Neuron (in vitro differentiated cells): Measurements from ENCODE around the gene SSU72.
"Not testable (repeated sequence)": the region's sequence is repeated elsewhere in the genome, so short reads cannot be mapped to it uniquely, and the experiment has no call there.

Experiments
- H2AFZ ChIP-seq: one replicate; pipeline ENCODE4 v1.6.1; 2013; ENCODE audit warnings: low read depth, mild to moderate bottlenecking, inconsistent platforms, low read length, moderate library complexity
- H3K27me3 ChIP-seq: one replicate; pipeline ENCODE4 v1.6.1; 2013; ENCODE audit warnings: low read length; ENCODE audit not compliant: insufficient read depth
- H3K36me3 ChIP-seq: one replicate; pipeline ENCODE4 v1.6.1; 2013; ENCODE audit warnings: low read length; ENCODE audit not compliant: insufficient read depth
- H3K4me1 ChIP-seq: one replicate; pipeline ENCODE4 v1.6.1; 2013; ENCODE audit warnings: low read length; ENCODE audit not compliant: insufficient read depth
- H3K4me3 ChIP-seq: 2 replicates; pipeline ENCODE4 v1.5.1; 2013; ENCODE audit warnings: mild to moderate bottlenecking, low read length, moderate library complexity
- H3K9me3 ChIP-seq: one replicate; pipeline ENCODE4 v1.6.1; 2013; ENCODE audit warnings: low read length

SSU72 gene

GRCh38 chr1:1569341-1569740 is 5.3 kb downstream of the SSU72 start:
- peaks cover 6% of the 10 kb centered on the region for H3K4me1 ChIP-seq
- no peak overlapping the region for H3K4me3 ChIP-seq
- no peaks in the 10 kb centered on the region for H3K27me3 ChIP-seq
- no peak overlapping the region for H2AFZ ChIP-seq
- no peaks in the 10 kb centered on the region for H3K9me3 ChIP-seq
- H3K36me3 ChIP-seq, result peaks cover 26% of the 10 kb centered on the region

GRCh38 chr1:1567891-1568291 is 6.8 kb downstream of the SSU72 start:
- peaks cover 39% of the 10 kb centered on the region for H3K36me3 ChIP-seq
- no peak overlapping the region for H2AFZ ChIP-seq
- no peak overlapping the region for H3K4me3 ChIP-seq
- H3K27me3 ChIP-seq, result no peaks in the 10 kb centered on the region
- H3K9me3 ChIP-seq, result no peaks in the 10 kb centered on the region
- no peaks in the 10 kb centered on the region for H3K4me1 ChIP-seq

- Histone ChIP-seq H2AFZ (no peak overlapping the region), H3K4me1 (no peaks in the 10 kb centered on the region), H3K27me3 (no peaks in the 10 kb centered on the region), H3K36me3 (peaks cover 44% of the 10 kb centered on the region), H3K9me3 (no peaks in the 10 kb centered on the region), H3K4me3 (no peak overlapping the region)
Observed at GRCh38 chr1:1567152-1567875, 7.3 kb downstream of the SSU72 start.

- no peak overlapping the region for H3K4me3 ChIP-seq
- H3K36me3 ChIP-seq, result peaks cover 58% of the 10 kb centered on the region
- no peaks in the 10 kb centered on the region for H3K4me1 ChIP-seq
- no peaks in the 10 kb centered on the region for H3K9me3 ChIP-seq
- no peak overlapping the region for H2AFZ ChIP-seq
- no peaks in the 10 kb centered on the region for H3K27me3 ChIP-seq
Observed at GRCh38 chr1:1565340-1565739, 9.3 kb downstream of the SSU72 start.

- Histone ChIP-seq H3K36me3 (peaks cover 56% of the 10 kb centered on the region), H3K27me3 (no peaks in the 10 kb centered on the region), H3K4me3 (no peak overlapping the region)
Observed at GRCh38 chr1:1564268-1564667, 10.4 kb downstream of the SSU72 start.

GRCh38 chr1:1563688-1564087 is 11.0 kb downstream of the SSU72 start:
- Histone ChIP-seq H3K36me3 (peaks cover 54% of the 10 kb centered on the region), H2AFZ (no peak overlapping the region), H3K4me3 (no peak overlapping the region), H3K4me1 (no peaks in the 10 kb centered on the region), H3K27me3 (no peaks in the 10 kb centered on the region), H3K9me3 (no peaks in the 10 kb centered on the region)

More at GRCh38 chr1:1564268-1564667, 10.4 kb downstream of the SSU72 start:
- no peaks in the 10 kb centered on the region for H3K4me1 ChIP-seq
- no peaks in the 10 kb centered on the region for H3K9me3 ChIP-seq
- H2AFZ ChIP-seq, result no peak overlapping the region

GRCh38 chr1:1562556-1563195 is 12.0 kb downstream of the SSU72 start:
- Histone ChIP-seq H3K4me3 (no peak overlapping the region), H3K4me1 (no peaks in the 10 kb centered on the region), H3K9me3 (no peaks in the 10 kb centered on the region), H3K36me3 (peaks cover 52% of the 10 kb centered on the region), H3K27me3 (no peaks in the 10 kb centered on the region), H2AFZ (no peak overlapping the region)

GRCh38 chr1:1561801-1562470 is 12.7 kb downstream of the SSU72 start:
- Histone ChIP-seq H3K9me3 (no peaks in the 10 kb centered on the region), H3K36me3 (peaks cover 52% of the 10 kb centered on the region)

GRCh38 chr1:1560178-1560577 is 14.5 kb downstream of the SSU72 start:
- Histone ChIP-seq H3K4me1 (peaks cover 7% of the 10 kb centered on the region), H3K4me3 (no peak overlapping the region), H3K9me3 (no peaks in the 10 kb centered on the region), H3K27me3 (no peaks in the 10 kb centered on the region), H2AFZ (no peak overlapping the region), H3K36me3 (peaks cover 46% of the 10 kb centered on the region)

More at GRCh38 chr1:1561801-1562470, 12.7 kb downstream of the SSU72 start:
- H3K4me1 ChIP-seq, result no peaks in the 10 kb centered on the region
- H2AFZ ChIP-seq, result no peak overlapping the region
- no peaks in the 10 kb centered on the region for H3K27me3 ChIP-seq
- H3K4me3 ChIP-seq, result no peak overlapping the region

GRCh38 chr1:1559066-1559465 is 15.6 kb downstream of the SSU72 start:
- H3K9me3 ChIP-seq, result no peaks in the 10 kb centered on the region
- no peaks in the 10 kb centered on the region for H3K27me3 ChIP-seq
- H3K4me1 ChIP-seq, result peaks cover 16% of the 10 kb centered on the region
- H2AFZ ChIP-seq, result no peak overlapping the region
- no peak overlapping the region for H3K4me3 ChIP-seq
- peaks cover 37% of the 10 kb centered on the region for H3K36me3 ChIP-seq

GRCh38 chr1:1558591-1558990 is 16.1 kb downstream of the SSU72 start:
- H2AFZ ChIP-seq, result no peak overlapping the region
- H3K4me3 ChIP-seq, result no peak overlapping the region
- peaks cover 16% of the 10 kb centered on the region for H3K4me1 ChIP-seq
- H3K27me3 ChIP-seq, result no peaks in the 10 kb centered on the region
- H3K36me3 ChIP-seq, result peaks cover 32% of the 10 kb centered on the region
- no peaks in the 10 kb centered on the region for H3K9me3 ChIP-seq

- Histone ChIP-seq H3K4me1 (peaks cover 16% of the 10 kb centered on the region), H3K36me3 (peaks cover 25% of the 10 kb centered on the region)
- H3K27me3 ChIP-seq, H3K4me3 ChIP-seq, H3K9me3 ChIP-seq, H2AFZ ChIP-seq: not testable (repeated sequence)
Observed at GRCh38 chr1:1557688-1558087, 17.0 kb downstream of the SSU72 start.

- not testable (repeated sequence) for H3K9me3 ChIP-seq, H3K4me3 ChIP-seq, H3K27me3 ChIP-seq, H2AFZ ChIP-seq
- peaks cover 16% of the 10 kb centered on the region for H3K4me1 ChIP-seq
- H3K36me3 ChIP-seq, result peaks cover 18% of the 10 kb centered on the region
Observed at GRCh38 chr1:1556961-1557360, 17.7 kb downstream of the SSU72 start.
